Hematopoietic multipotent progenitor cell treated with erythropoietin and hydrocortisone succinate and interleukin-3 and kit ligand, for 17 days (in vitro differentiated cells): ENCODE results near the gene SLC46A2.

ENCODE experiments used
- DNase-seq: peaks from one replicate; pipeline ENCODE4 v3.0.0-alpha.2; 2015; ENCODE audit warnings: low spot score

Gene SLC46A2

GRCh38 chr9:112885324-112885723 lies 5.4 kb downstream of the SLC46A2 start:
- DNase-seq, result no peak

GRCh38 chr9:112884721-112885120 lies 6.0 kb downstream of the SLC46A2 start:
- no peak for DNase-seq

GRCh38 chr9:112884101-112884500 lies 6.6 kb downstream of the SLC46A2 start:
- DNase-seq, result no peak

- no peak for DNase-seq
Observed at GRCh38 chr9:112881331-112881730, 9.3 kb downstream of the SLC46A2 start.

GRCh38 chr9:112880650-112881049 lies 10.0 kb downstream of the SLC46A2 start:
- no peak for DNase-seq

GRCh38 chr9:112878752-112879151 lies 11.9 kb downstream of the SLC46A2 start:
- DNase-seq, result no peak

GRCh38 chr9:112873773-112874405 lies 16.8 kb downstream of the SLC46A2 start:
- no peak for DNase-seq

GRCh38 chr9:112872019-112872418 lies 18.7 kb downstream of the SLC46A2 start:
- no peak for DNase-seq

GRCh38 chr9:112870556-112870955 lies 20.1 kb downstream of the SLC46A2 start:
- DNase-seq, result no peak

- DNase-seq, result no peak
Observed at GRCh38 chr9:112869917-112870316, 20.8 kb downstream of the SLC46A2 start.

- no peak for DNase-seq
Observed at GRCh38 chr9:112869041-112869529, 21.6 kb downstream of the SLC46A2 start.

- no peak for DNase-seq
Observed at GRCh38 chr9:112868461-112868860, 22.2 kb downstream of the SLC46A2 start.

GRCh38 chr9:112867275-112867991 lies 23.2 kb downstream of the SLC46A2 start:
- no peak for DNase-seq

- DNase-seq, result no peak
Observed at GRCh38 chr9:112866662-112867274, 23.9 kb downstream of the SLC46A2 start.

GRCh38 chr9:112864982-112865381 lies 25.7 kb downstream of the SLC46A2 start:
- DNase-seq, result no peak

- DNase-seq, result no peak
Observed at GRCh38 chr9:112864403-112864802, 26.3 kb downstream of the SLC46A2 start.

GRCh38 chr9:112863746-112864145 lies 26.9 kb downstream of the SLC46A2 start:
- DNase-seq, result no peak

GRCh38 chr9:112863214-112863613 lies 27.5 kb downstream of the SLC46A2 start:
- DNase-seq, result no peak

GRCh38 chr9:112861638-112862555 lies 28.8 kb downstream of the SLC46A2 start:
- no peak for DNase-seq

GRCh38 chr9:112861155-112861554 lies 29.5 kb downstream of the SLC46A2 start:
- no peak for DNase-seq

- no peak for DNase-seq
Observed at GRCh38 chr9:112860451-112860850, 30.2 kb downstream of the SLC46A2 start.

GRCh38 chr9:112858625-112859147 lies 32.0 kb downstream of the SLC46A2 start:
- DNase-seq, result no peak
